Measurements from ENCODE around the gene OR56A5. TPM values are rescaled to one million over a fixed set of nuclear protein-coding genes. Genes with fewer than 3 reads are reported as not detected.
"Not testable (repeated sequence)": the region's sequence is repeated elsewhere in the genome, so short reads cannot be mapped to it uniquely, and the experiment has no call there.

Gene OR56A5
- total RNA-seq, 2 donors from 2014 or later = not detected

DNA sequence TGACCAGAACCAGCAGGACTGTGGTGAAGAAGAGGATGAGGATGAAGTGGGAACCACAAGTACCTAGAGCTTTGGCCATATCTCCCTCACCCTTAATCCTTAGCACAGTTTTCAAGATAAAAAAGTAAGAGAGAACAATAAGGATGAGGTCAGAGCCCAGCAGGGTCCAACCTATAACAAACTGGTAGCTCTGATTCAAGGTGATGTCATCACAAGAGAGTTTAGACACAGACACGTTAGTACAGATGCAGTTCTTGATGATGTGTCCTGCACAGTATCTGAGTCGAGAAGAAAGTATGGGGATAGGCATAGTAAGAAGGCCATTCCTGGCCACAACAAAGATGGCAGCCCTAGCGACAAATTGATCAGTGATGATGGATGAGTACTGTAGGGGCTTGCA, 586 bp downstream of the OR56A5 start:
- Mint-ChIP-seq H3K4me1 (peaks cover 3% of the 10 kb centered on the region), H3K27me3 (peaks cover 8% of the 10 kb centered on the region), H3K4me3 (no peak overlapping the region), H3K27ac (no peak overlapping the region), H3K36me3 (ENCODE audit: low read depth) (no peaks in the 10 kb centered on the region)
- no peaks in the 10 kb centered on the region for H3K9me3 ChIP-seq (ENCODE audit: control insufficient read depth, low read length, poor library complexity, severe bottlenecking)
- DNase-seq (no peak), ATAC-seq (no peak)

DNA sequence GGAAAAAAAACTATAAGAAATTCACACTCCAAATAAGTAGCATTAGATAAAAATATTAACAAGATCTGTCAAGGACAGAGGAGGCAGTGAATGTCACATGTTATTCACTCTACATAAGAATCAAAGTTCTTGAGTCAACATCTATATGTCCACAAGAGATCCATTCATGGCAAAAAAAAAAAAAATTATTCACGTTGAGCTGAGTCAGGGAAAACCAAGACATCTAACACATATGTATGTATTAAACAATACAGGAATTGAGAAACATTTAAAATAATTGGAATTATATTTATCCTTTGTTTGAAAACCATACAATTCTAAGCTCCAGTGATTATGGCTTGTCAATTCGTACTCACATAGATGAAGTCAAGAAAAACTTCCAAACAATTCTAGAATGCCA, 1.3 kb downstream of the OR56A5 start:
- peaks cover 8% of the 10 kb centered on the region for H3K27me3 Mint-ChIP-seq

DNA sequence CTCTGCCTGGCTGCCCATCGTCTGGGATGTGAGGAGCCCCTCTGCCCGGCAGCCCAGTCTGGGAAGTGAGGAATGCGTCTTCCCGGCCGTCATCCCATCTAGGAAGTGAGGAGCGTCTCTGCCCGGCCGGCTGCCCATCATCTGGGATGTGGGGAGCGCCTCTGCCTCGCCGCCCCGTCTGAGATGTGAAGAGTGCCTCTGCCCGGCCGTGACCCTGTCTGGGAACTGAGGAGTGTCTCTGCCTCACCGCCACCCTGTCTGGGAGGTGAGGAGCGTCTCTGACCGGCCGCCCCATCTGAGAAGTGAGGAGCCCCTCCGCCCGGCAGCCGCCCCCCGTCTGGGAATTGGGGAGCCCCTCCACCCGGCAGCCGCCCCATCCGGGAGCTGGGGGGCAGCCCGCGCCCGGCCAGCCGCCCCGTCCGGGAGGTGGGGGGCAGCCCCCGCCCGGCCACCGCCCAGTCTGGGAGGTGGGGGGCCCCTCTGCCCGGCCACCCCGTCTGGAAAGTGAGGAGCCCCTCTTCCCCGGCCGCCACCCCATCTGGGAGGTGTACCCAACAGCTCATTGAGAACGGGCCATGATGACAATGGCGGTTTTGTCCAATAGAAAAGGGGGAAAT, 7.5 kb downstream of the OR56A5 start:
- H3K27ac Mint-ChIP-seq; DNase-seq; H3K27me3 Mint-ChIP-seq; H3K9me3 ChIP-seq (ENCODE audit: control insufficient read depth, low read length, poor library complexity, severe bottlenecking); H3K36me3 Mint-ChIP-seq (ENCODE audit: low read depth); H3K4me1 Mint-ChIP-seq; ATAC-seq; H3K4me3 Mint-ChIP-seq: not testable (repeated sequence)

More for the DNA sequence above, 1.3 kb downstream of the OR56A5 start:
- Mint-ChIP-seq H3K4me1 (peaks cover 3% of the 10 kb centered on the region), H3K36me3 (ENCODE audit: low read depth) (no peaks in the 10 kb centered on the region), H3K4me3 (no peak overlapping the region), H3K27ac (no peak overlapping the region)
- H3K9me3 ChIP-seq (ENCODE audit: control insufficient read depth, low read length, poor library complexity, severe bottlenecking) = no peaks in the 10 kb centered on the region
- ATAC-seq (no peak), DNase-seq (no peak)

DNA sequence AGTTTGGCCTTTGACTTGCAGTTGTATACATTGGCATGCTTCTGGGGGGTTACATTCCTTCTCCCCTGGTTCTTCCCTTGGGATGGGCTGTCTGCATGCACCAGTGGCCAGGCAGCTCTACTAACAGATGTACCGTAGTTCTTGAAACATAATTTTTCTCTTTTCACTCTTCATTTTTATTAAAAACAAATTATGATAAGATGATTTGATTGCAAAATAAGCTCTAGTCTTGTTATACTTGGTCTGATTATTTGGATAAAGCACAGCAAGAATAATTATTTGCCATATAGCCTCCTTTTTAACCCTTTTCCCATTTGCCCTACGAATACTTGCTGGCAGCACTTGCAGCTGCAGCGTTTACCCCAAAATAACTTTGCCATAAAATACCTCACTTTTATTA, 12.7 kb downstream of the OR56A5 start:
- H3K36me3 Mint-ChIP-seq (ENCODE audit: low read depth) = no peaks in the 10 kb centered on the region
- no peak for ATAC-seq
- H3K4me1 Mint-ChIP-seq = no peaks in the 10 kb centered on the region
- no peak for DNase-seq
- H3K4me3 Mint-ChIP-seq = no peak overlapping the region
- H3K27ac Mint-ChIP-seq = no peak overlapping the region
- no peaks in the 10 kb centered on the region for H3K9me3 ChIP-seq (ENCODE audit: control insufficient read depth, low read length, poor library complexity, severe bottlenecking)
- H3K27me3 Mint-ChIP-seq = no peaks in the 10 kb centered on the region

DNA sequence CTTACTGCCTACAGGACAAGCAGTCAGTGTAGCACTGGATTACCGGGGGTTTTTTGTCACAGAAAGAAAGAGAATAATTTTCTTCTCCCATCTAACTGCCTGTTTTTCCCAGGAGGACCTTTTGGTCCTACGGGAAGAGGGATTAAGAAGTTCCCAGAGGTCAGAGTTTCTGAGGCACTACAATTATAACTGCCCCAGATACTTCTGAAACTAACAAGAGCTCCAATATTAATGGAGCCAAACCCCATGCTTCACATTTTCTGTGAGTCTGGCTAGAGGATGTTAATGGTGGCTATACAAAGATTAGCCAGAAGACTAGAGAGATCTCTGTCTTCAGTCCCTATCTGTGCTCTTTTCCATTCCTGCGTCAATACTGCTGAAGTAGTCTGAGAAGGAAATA, 26.3 kb downstream of the OR56A5 start, which contains the start of gene OR56A3:
OR56A3 (plus strand) TSS at position 301 of the 400 bp plus-strand sequence. CDS start 5,096 bp downstream, outside the sequence.
- no peaks in the 10 kb centered on the region for H3K36me3 Mint-ChIP-seq (ENCODE audit: low read depth)
- no peak for DNase-seq
- no peaks in the 10 kb centered on the region for H3K9me3 ChIP-seq (ENCODE audit: control insufficient read depth, low read length, poor library complexity, severe bottlenecking)
- H3K4me1 Mint-ChIP-seq = no peaks in the 10 kb centered on the region
- ATAC-seq = no peak
- peaks cover 32% of the 10 kb centered on the region for H3K27me3 Mint-ChIP-seq
- no peak within 1 kb of the TSS for H3K27ac Mint-ChIP-seq
- no peak within 1 kb of the TSS for H3K4me3 Mint-ChIP-seq

DNA sequence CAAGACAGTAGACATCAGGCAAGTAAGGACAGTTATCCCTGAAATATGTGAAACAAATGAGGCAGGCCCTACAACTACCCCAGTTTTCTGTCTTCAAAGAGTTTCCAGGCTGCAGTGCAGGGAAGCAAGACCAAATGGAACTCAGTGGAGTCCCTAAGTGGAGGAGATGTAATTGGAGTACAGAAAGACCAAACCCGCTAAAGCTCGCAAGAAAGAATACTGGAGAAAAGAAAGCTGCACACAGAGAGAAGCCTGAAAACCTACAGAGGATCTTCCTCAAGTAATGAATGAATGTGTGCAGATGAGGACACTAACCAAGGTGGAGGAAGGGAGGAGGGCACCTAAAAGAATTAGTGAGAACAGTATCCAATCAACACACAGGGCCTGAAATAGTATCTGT, 27.5 kb downstream of the OR56A5 start:
- H3K9me3 ChIP-seq (ENCODE audit: control insufficient read depth, low read length, poor library complexity, severe bottlenecking) = no peaks in the 10 kb centered on the region
- no peaks in the 10 kb centered on the region for H3K4me1 Mint-ChIP-seq
- DNase-seq (no peak), ATAC-seq (no peak)
- H3K36me3 Mint-ChIP-seq (ENCODE audit: low read depth) = no peaks in the 10 kb centered on the region
- H3K27ac Mint-ChIP-seq = no peak overlapping the region
- no peak overlapping the region for H3K4me3 Mint-ChIP-seq
- H3K27me3 Mint-ChIP-seq = peaks cover 32% of the 10 kb centered on the region

DNA sequence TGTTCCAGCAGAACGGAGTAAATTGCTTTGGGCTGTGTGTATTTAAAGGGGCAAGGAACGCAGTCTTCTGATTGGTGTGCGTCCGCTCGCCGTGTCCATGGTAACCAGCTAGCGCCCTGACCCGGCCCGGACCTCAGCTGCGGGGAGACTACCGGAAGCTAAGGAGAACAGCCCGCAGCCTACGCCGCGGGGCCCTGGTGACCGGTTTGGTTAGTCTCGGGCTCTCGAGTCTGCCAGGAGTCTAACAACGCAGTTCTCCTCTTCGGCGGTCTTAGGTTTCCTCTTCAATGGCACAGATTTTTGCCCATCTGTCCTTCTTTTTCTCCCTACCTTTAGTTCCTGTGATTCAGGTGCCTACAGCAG, 29.7 kb downstream of the OR56A5 start:
- H3K36me3 Mint-ChIP-seq (ENCODE audit: low read depth) = no peaks in the 10 kb centered on the region
- H3K9me3 ChIP-seq (ENCODE audit: control insufficient read depth, low read length, poor library complexity, severe bottlenecking) = no peaks in the 10 kb centered on the region
- no peak for DNase-seq
- no peak for ATAC-seq
- no peaks in the 10 kb centered on the region for H3K4me1 Mint-ChIP-seq
- H3K27ac Mint-ChIP-seq = no peak overlapping the region
- H3K4me3 Mint-ChIP-seq = no peak overlapping the region
- H3K27me3 Mint-ChIP-seq = peaks cover 25% of the 10 kb centered on the region

DNA sequence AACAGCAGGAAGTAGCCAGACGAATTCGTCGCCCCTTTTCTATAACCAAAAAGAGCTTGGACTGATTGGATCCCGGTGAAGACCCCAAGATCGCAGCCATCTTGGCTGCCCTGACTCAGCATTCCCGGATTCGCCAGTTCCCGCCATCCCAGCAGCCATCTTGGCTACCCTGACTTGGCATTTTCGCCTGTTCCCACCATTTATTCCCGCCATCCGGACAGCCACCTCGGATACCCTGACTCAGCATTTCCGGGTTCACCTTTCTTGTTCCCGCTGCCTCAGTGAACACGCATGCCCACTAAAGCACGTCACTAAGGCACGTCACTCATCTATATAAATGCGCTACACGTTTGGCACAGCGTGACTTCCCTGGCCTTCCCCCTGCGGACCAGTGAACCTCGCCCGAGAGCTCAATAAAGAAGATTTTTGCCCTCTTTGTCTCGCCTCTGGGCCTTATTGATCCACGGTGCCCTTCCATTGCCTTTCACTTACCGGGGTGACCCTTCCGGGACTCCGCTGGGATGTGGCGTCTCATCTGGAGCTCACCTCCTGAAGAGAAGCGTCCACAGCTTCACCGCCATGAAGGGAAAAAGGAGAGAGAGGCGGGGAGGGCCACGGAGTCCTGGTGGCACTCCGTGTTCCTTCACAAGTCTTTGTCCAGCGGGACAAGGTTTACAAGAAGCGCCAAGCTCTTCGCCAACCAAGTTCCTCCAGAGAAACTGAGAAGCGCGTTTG, 30.3 kb downstream of the OR56A5 start:
- H3K9me3 ChIP-seq (ENCODE audit: control insufficient read depth, low read length, poor library complexity, severe bottlenecking) = no peaks in the 10 kb centered on the region
- DNase-seq = no peak
- no peak for ATAC-seq

DNA sequence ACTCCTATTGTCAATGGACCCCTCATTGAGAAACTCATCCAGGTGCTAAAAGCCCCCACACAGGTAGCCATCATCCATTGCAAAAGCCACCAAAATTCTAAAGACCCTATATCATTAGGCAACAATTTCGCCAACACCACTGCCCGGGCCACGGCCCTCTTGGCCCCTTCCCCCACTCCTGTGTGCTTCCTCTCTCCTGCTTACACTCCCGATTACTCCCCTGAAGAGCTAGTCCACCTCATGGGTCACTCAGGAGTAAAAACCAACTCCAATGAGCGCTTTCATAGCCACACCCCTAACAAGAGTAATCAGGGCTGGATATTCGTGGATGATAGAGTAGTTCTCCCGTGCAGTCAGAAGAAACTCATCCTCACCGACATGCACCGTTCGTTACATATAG, 35.2 kb downstream of the OR56A5 start:
- H3K9me3 ChIP-seq (ENCODE audit: control insufficient read depth, low read length, poor library complexity, severe bottlenecking) = no peaks in the 10 kb centered on the region
- no peak for DNase-seq
- no peaks in the 10 kb centered on the region for H3K27me3 Mint-ChIP-seq
- no peaks in the 10 kb centered on the region for H3K36me3 Mint-ChIP-seq (ENCODE audit: low read depth)
- no peaks in the 10 kb centered on the region for H3K4me1 Mint-ChIP-seq
- ATAC-seq = no peak
- H3K4me3 Mint-ChIP-seq = no peak overlapping the region
- no peak overlapping the region for H3K27ac Mint-ChIP-seq

More for the DNA sequence above, 30.3 kb downstream of the OR56A5 start:
- no peaks in the 10 kb centered on the region for H3K36me3 Mint-ChIP-seq (ENCODE audit: low read depth)
- H3K4me1 Mint-ChIP-seq = no peaks in the 10 kb centered on the region
- H3K27ac Mint-ChIP-seq = no peak overlapping the region
- no peak overlapping the region for H3K4me3 Mint-ChIP-seq
- H3K27me3 Mint-ChIP-seq = peaks cover 24% of the 10 kb centered on the region

DNA sequence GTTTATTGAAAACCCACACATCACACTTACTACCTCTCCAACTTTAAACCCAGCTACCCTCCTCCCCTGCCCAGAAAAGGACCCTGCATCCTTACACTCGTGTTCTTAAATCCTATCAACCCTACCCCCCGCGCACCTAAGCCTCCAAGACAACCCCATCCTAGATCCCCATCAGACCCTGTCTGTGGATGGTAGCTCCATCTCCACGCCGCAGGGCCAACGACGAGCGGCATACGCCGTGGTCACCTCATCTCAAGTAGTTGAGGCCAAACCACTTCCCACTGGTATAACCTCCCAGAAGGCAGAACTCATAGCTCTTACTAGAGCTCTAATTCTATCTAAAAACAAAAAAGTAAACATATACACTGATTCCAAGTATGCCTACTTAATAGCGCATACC, 35.6 kb downstream of the OR56A5 start:
- Mint-ChIP-seq H3K4me3 (no peak overlapping the region), H3K4me1 (no peaks in the 10 kb centered on the region), H3K36me3 (ENCODE audit: low read depth) (no peaks in the 10 kb centered on the region), H3K27me3 (no peaks in the 10 kb centered on the region), H3K27ac (no peak overlapping the region)
- H3K9me3 ChIP-seq (ENCODE audit: control insufficient read depth, low read length, poor library complexity, severe bottlenecking) = no peaks in the 10 kb centered on the region
- ATAC-seq (no peak), DNase-seq (no peak)

DNA sequence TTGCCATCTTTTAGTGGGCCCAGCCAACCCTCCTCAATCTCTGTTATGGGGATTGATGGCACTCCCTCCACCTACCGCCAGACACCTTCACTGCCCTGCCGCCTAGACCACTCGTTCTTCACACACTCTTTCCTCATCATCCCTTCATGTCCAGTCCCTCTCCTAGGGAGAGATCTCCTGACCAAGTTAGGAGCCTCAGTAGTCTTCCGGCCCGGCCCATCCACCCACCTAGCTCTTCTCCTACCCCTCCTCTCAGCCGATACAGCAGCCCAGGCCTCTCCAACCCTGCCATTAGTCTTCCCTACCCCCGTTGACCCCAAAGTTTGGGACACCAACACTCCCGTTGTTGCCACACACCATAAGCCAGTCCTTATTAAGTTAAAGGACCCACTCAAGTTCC, 37.2 kb downstream of the OR56A5 start:
- H3K27ac Mint-ChIP-seq = no peak overlapping the region
- no peaks in the 10 kb centered on the region for H3K4me1 Mint-ChIP-seq
- no peaks in the 10 kb centered on the region for H3K36me3 Mint-ChIP-seq (ENCODE audit: low read depth)
- no peaks in the 10 kb centered on the region for H3K27me3 Mint-ChIP-seq
- DNase-seq = no peak
- H3K9me3 ChIP-seq (ENCODE audit: control insufficient read depth, low read length, poor library complexity, severe bottlenecking) = no peaks in the 10 kb centered on the region
- ATAC-seq = no peak
- peak overlapping the region; percentile 3 for H3K4me3 Mint-ChIP-seq

DNA sequence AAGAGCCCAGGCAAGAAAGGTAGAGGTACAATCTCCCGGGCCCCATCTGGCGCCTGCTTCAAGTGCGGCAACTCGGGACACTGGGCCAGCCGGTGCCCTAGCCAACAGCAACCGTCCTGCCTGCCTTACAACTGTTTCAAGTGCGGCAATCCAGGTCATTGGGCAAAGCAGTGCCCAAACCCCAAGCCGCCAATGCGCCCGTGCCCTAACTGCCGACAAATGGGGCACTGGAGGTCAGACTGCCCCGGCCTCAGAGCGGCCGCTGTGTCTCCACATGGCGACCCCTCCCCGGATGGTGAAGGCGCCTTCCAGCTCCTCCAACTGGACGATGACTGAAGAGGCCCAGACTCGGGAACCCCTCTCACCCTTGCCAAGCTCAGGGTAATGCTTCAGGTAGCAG, 37.7 kb downstream of the OR56A5 start:
- no peak for DNase-seq
- Mint-ChIP-seq H3K36me3 (ENCODE audit: low read depth) (no peaks in the 10 kb centered on the region), H3K27ac (no peak overlapping the region), H3K4me1 (no peaks in the 10 kb centered on the region), H3K27me3 (no peaks in the 10 kb centered on the region), H3K4me3 (no peak overlapping the region)
- ATAC-seq = no peak
- H3K9me3 ChIP-seq (ENCODE audit: control insufficient read depth, low read length, poor library complexity, severe bottlenecking) = no peaks in the 10 kb centered on the region

DNA sequence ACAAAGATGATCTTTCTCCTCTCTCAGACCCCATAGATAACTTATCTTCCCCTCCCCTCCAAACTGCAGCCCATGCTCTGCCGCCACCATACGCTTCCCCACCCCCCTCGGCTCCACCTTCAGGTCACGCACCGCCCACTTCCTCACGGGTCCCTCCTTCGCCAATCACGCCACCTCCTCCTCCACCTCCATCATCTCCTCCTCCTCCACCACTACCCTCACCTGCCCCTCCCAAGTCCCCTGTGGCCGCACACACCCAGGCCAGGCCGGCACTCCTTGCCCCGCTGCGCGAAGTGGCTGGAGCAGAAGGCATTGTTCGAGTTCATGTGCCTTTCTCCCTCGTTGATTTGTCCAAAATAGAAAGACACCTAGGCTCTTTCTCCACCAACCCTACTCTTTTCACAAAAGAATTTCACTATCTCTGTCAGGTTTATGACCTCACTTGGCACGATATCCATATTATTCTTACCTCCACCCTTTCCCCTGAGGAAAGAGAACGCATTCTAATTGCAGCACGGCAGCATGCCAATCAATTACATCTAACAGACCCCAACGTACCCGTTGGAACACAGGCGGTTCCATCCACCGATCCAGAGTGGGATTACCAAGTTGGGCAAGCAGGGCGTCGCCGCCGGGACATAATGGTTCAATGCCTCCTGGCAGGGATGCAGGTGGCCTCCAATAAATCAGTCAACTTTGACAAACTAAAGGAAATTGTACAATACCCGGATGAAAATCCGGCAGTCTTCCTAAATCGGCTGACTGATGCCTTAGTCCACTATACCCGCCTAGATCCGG, 38.5 kb downstream of the OR56A5 start:
- H3K4me3 Mint-ChIP-seq = no peak overlapping the region
- no peaks in the 10 kb centered on the region for H3K36me3 Mint-ChIP-seq (ENCODE audit: low read depth)
- no peak for ATAC-seq

More for the DNA sequence above, 38.5 kb downstream of the OR56A5 start:
- no peaks in the 10 kb centered on the region for H3K27me3 Mint-ChIP-seq
- H3K27ac Mint-ChIP-seq = no peak overlapping the region
- H3K9me3 ChIP-seq (ENCODE audit: control insufficient read depth, low read length, poor library complexity, severe bottlenecking) = no peaks in the 10 kb centered on the region
- H3K4me1 Mint-ChIP-seq = no peaks in the 10 kb centered on the region
- no peak for DNase-seq

Measured in T-helper 17 cell (primary cell).